K562 (cell line): ENCODE data around the gene FOXJ3. TPM values are rescaled to one million over a fixed set of nuclear protein-coding genes. Genes with fewer than 3 reads are reported as not detected.

Experiments
- ATAC-seq: fragments of 200-7000 bp; cut with Tn5 transposase; 3 replicates; pipeline ENCODE4 v1.9.1; 2020; ENCODE audit warnings: moderate library complexity
- BruUV-seq: library from RNA; stranded (reverse); fragments of 400-500 nt; replicated peaks from 2 replicates; lab custom pipeline; 2021; lab: Mats Ljungman, UMichigan
- CTCF ChIA-PET: fragments of 300-600 bp; formaldehyde crosslinking; extraction: SDS; loops from one replicate; lab custom pipeline; 2021; ENCODE audit warnings: low intra/inter-chr PET ratio; lab: Yijun Ruan, JAX
- POLR2A ChIA-PET: fragments of 300-600, 350-650 bp; sonication (Branson Sonifier 250); formaldehyde crosslinking; extraction: SDS; loops from one replicate; lab custom pipeline; 2021; ENCODE audit warnings: antibody characterized with exemption, inconsistent platforms; lab: Yijun Ruan, JAX
- DNase-seq, 4 experiments: peaks; one replicate each; pipeline versions ENCODE4 v3.0.0 to v3.0.0-alpha.2; 2011 to 2018; ENCODE audit warnings: low spot score in 3 of 4, mixed read lengths in 3 of 4; ENCODE audit errors: extremely low read depth in 1 of 4
- FAIRE-seq: peaks from 2 replicates; lab custom pipeline; 2011; peaks lifted over from hg19 to GRCh38; lab: Jason Lieb, UNC
- H2AFZ ChIP-seq: 2 replicates; pipeline ENCODE4 v1.6.0; 2011; ENCODE audit warnings: low read depth, low read length, control low read depth, inconsistent platforms
- H3K27ac ChIP-seq: fragments of 200-600 bp; 3 replicates; pipeline ENCODE4 v1.8.0; 2011; ENCODE audit warnings: low read depth, mild to moderate bottlenecking, control low read depth, inconsistent platforms, low read length, moderate library complexity, mixed read lengths; ENCODE audit errors: extremely low read depth
- H3K27me3 ChIP-seq, 2 experiments: fragments of 300-600 bp in 1 of 2; 2 replicates in 1 of 2; 3 replicates in 1 of 2; pipeline versions ENCODE4 v1.6.0 to v1.8.0; 2011; ENCODE audit warnings: inconsistent platforms in 2 of 2, low read length in 2 of 2, mild to moderate bottlenecking in 1 of 2, mixed read lengths in 1 of 2, moderate library complexity in 1 of 2; ENCODE audit not compliant: control insufficient read depth in 2 of 2, insufficient read depth in 2 of 2
- H3K36me3 ChIP-seq: fragments of 300-600 bp; 3 replicates; pipeline ENCODE4 v1.8.0; 2011; ENCODE audit warnings: mild to moderate bottlenecking, low read length, inconsistent platforms; ENCODE audit not compliant: control insufficient read depth, insufficient read depth
- H3K4me1 ChIP-seq, 2 experiments: fragments of 200-600 bp in 1 of 2; replicated peaks in 1 of 2; 2 replicates in 1 of 2; 3 replicates in 1 of 2; pipeline versions ENCODE4 v1.5.1 to v1.8.0; 2011; ENCODE audit warnings: inconsistent platforms in 2 of 2, low read length in 2 of 2, mild to moderate bottlenecking in 1 of 2, mixed read lengths in 1 of 2, moderate library complexity in 1 of 2; ENCODE audit not compliant: control insufficient read depth in 2 of 2, insufficient read depth in 2 of 2
- H3K4me2 ChIP-seq: 2 replicates; pipeline ENCODE4 v1.6.1; 2011; ENCODE audit warnings: low read length, control low read depth, inconsistent platforms, mixed read lengths; ENCODE audit not compliant: insufficient read depth
- H3K4me3 ChIP-seq: fragments of 200-600 bp; sonication (generic), shearing (Covaris generic); 2 replicates; pipeline ENCODE4 v1.5.1; 2016; ENCODE audit warnings: control low read depth, inconsistent platforms
- H3K79me2 ChIP-seq: fragments of 200-600 bp; 3 replicates; pipeline ENCODE4 v1.8.0; 2011; ENCODE audit warnings: low read length, inconsistent platforms; ENCODE audit not compliant: control insufficient read depth, insufficient read depth
- H3K9ac ChIP-seq, 2 experiments: 2 replicates each; pipeline versions ENCODE4 v1.6.0 to v1.6.1; 2011; ENCODE audit warnings: low read depth in 2 of 2, low read length in 2 of 2, control low read depth in 1 of 2, inconsistent platforms in 1 of 2, mild to moderate bottlenecking in 1 of 2, mixed read lengths in 1 of 2; ENCODE audit not compliant: insufficient read depth in 1 of 2
- H3K9me1 ChIP-seq: one replicate; pipeline ENCODE4 v1.6.0; 2011; ENCODE audit warnings: inconsistent platforms, mild to moderate bottlenecking, low read length, moderate library complexity; ENCODE audit not compliant: control insufficient read depth, insufficient read depth
- H3K9me3 ChIP-seq: replicated peaks from 2 replicates; pipeline ENCODE4 v1.5.1; 2011; ENCODE audit warnings: low read depth, low read length, inconsistent platforms; ENCODE audit not compliant: control insufficient read depth, insufficient read depth
- H4K20me1 ChIP-seq: replicated peaks from 2 replicates; pipeline ENCODE4 v1.6.1; 2011; ENCODE audit warnings: low read length, inconsistent platforms, mixed read lengths; ENCODE audit not compliant: control insufficient read depth, insufficient read depth
- ARID1B ChIP-seq: fragments of 450-650 bp; IDR thresholded peaks from 2 replicates; pipeline ENCODE4 v1.6.1; 2016; ENCODE audit warnings: antibody characterized with exemption, mild to moderate bottlenecking, inconsistent platforms
- BMI1 ChIP-seq: fragments of 150-350 bp; IDR thresholded peaks from 2 replicates; pipeline ENCODE4 v1.6.1; 2014; ENCODE audit warnings: low read length
- C11orf30 ChIP-seq: fragments of 450-650 bp; IDR thresholded peaks from 2 replicates; pipeline ENCODE4 v1.6.1; 2016; ENCODE audit warnings: low read depth, mild to moderate bottlenecking
- CEBPG ChIP-seq, 3 experiments: fragments of 200-800 bp in 1 of 3; sonication (Bioruptor generic) in 1 of 3; sonication (generic) in 1 of 3; formaldehyde crosslinking in 1 of 3; IDR thresholded peaks in 2 of 3; conservative IDR thresholded peaks in 1 of 3; 2 replicates each; pipeline versions ENCODE4 v1.6.1 to v1.8.0; 2016 to 2022; ENCODE audit warnings: missing compliant biosample characterization in 2 of 3, missing genetic modification characterization in 2 of 3, mild to moderate bottlenecking in 1 of 3, missing genetic modification reagents in 1 of 3
- CTBP1 ChIP-seq: fragments of 450-650 bp; IDR thresholded peaks from 2 replicates; pipeline ENCODE4 v1.6.1; 2016; ENCODE audit warnings: borderline replicate concordance
- ETV5 ChIP-seq: sonication (generic); formaldehyde crosslinking; IDR thresholded peaks from 2 replicates; pipeline ENCODE4 v1.4.0; 2020; ENCODE audit warnings: low read depth, mild to moderate bottlenecking, missing genetic modification reagents
- HNRNPL ChIP-seq: fragments of 200-400 bp; formaldehyde crosslinking; IDR thresholded peaks from 2 replicates; pipeline ENCODE4 v1.6.1; 2017; ENCODE audit warnings: low read depth, mild to moderate bottlenecking, low read length
- JUNB ChIP-seq: fragments of 450-650 bp; formaldehyde crosslinking; conservative IDR thresholded peaks from 2 replicates; pipeline ENCODE4 v1.4.0; 2020; ENCODE audit warnings: mild to moderate bottlenecking
- NR2C2 ChIP-seq, 2 experiments: fragments of 200-800 bp in 1 of 2; sonication (Bioruptor generic) in 1 of 2; sonication (generic) in 1 of 2; formaldehyde crosslinking in 1 of 2; IDR thresholded peaks; 2 replicates each; pipeline versions ENCODE4 v1.6.1 to v1.8.0; 2016 to 2022; ENCODE audit warnings: mild to moderate bottlenecking in 1 of 2, missing compliant biosample characterization in 1 of 2, missing genetic modification characterization in 1 of 2, missing genetic modification reagents in 1 of 2
- NR2F6 ChIP-seq: fragments of 450-650 bp; formaldehyde crosslinking; IDR thresholded peaks from 2 replicates; pipeline ENCODE4 v1.4.0; 2020; ENCODE audit warnings: mild to moderate bottlenecking
- PCBP2 ChIP-seq: fragments of 200-400 bp; formaldehyde crosslinking; IDR thresholded peaks from 2 replicates; pipeline ENCODE4 v1.6.1; 2018; ENCODE audit warnings: low read length, low read depth, mild to moderate bottlenecking, moderate library complexity; ENCODE audit not compliant: poor library complexity, severe bottlenecking
- RCOR1 ChIP-seq, 2 experiments: IDR thresholded peaks; 2 replicates each; pipeline ENCODE4 v1.6.1; 2012; ENCODE audit warnings: low read depth in 2 of 2, low read length in 2 of 2, borderline replicate concordance in 1 of 2, improper control_type of control experiment in 1 of 2
- RFX1 ChIP-seq: fragments of 450-650 bp; IDR thresholded peaks from 2 replicates; pipeline ENCODE4 v1.6.1; 2016; ENCODE audit warnings: mild to moderate bottlenecking, moderate library complexity
- SP2 ChIP-seq: IDR thresholded peaks from 2 replicates; pipeline ENCODE4 v1.6.1; 2011; ENCODE audit warnings: mild to moderate bottlenecking, low read depth, low read length, moderate library complexity; ENCODE audit not compliant: poor library complexity, severe bottlenecking; ENCODE audit errors: extremely low read depth
- ZNF232 ChIP-seq: sonication (generic); formaldehyde crosslinking; IDR thresholded peaks from 2 replicates; pipeline ENCODE4 v1.8.0; 2022; ENCODE audit warnings: mild to moderate bottlenecking, missing genetic modification reagents
- ZNF507 ChIP-seq: conservative IDR thresholded peaks from 2 replicates; pipeline ENCODE4 v1.6.1; 2017; ENCODE audit warnings: missing genetic modification characterization, missing compliant biosample characterization
- in situ Hi-C: fragments of 300-500 bp; cut with MboI; formaldehyde crosslinking; loops from 4 replicates; pipeline ENCODE4 v1.15.0; 2018; ENCODE audit warnings: inconsistent platforms, mixed read lengths
- intact Hi-C: fragments of 100-400 bp; cut with micrococcal nuclease; formaldehyde crosslinking; loops from 2 replicates; pipeline ENCODE4 v1.14.2; 2022
- polyA plus RNA-seq, 8 experiments: library from polyadenylated mRNA; depleted of rRNA in 4 of 8; stranded (reverse) in 5 of 8; unstranded in 3 of 8; fragments of >200 nt; fragmentation: Nextera tagmentation in 2 of 8; fragmentation: Illumina TruSeq in 1 of 8; extraction: Ambion mirVana in 2 of 8; extraction: Trizol in 1 of 8; gene quantifications; 2 replicates each; pipeline versions ENCODE4 v1.2.1 to v1.2.3, GENCODE V29; 2011 to 2014; ENCODE audit warnings: inconsistent platforms in 1 of 8, missing spikeins in 1 of 8
- total RNA-seq, 7 experiments: library from RNA; depleted of rRNA in 6 of 7; stranded (reverse); fragments of >200 nt in 6 of 7; fragmentation: Illumina TruSeq in 2 of 7; extraction: Trizol in 2 of 7; gene quantifications; 2 replicates each; pipeline versions ENCODE4 v1.2.1 to v1.2.3, GENCODE V29; 2011 to 2021; ENCODE audit warnings: low replicate concordance in 1 of 7
- TF ChIP-seq, protein P1 (sequence below), 3 experiments: fragments of 200-800 bp in 1 of 3; fragments of 250-450 bp in 1 of 3; fragments of 450-650 bp in 1 of 3; sonication (Bioruptor Pico) in 1 of 3; sonication (Bioruptor generic) in 1 of 3; formaldehyde crosslinking in 1 of 3; IDR thresholded peaks; 2 replicates each; pipeline versions ENCODE4 v1.6.1 to v1.8.0; 2016 to 2022; ENCODE audit warnings: mild to moderate bottlenecking in 2 of 3, missing genetic modification characterization in 2 of 3, missing compliant biosample characterization in 1 of 3, moderate library complexity in 1 of 3
- TF ChIP-seq, protein P2 (sequence below): fragments of 450-650 bp; conservative IDR thresholded peaks from 2 replicates; pipeline ENCODE4 v1.6.1; 2016; ENCODE audit warnings: missing genetic modification characterization, low read depth, mild to moderate bottlenecking, control low read depth, missing compliant biosample characterization

Gene FOXJ3
- total and polyA plus RNA-seq, 9 of the 15 experiments (the other 6 are each of a cell fraction or from before 2014, with no cell fraction given): 8.7 to 35.3 (median 23.4) TPM

GRCh38 chr1:42348498-42348897, 13.5 kb upstream of the FOXJ3 start:
- Histone ChIP-seq H3K27me3 (peaks cover 9 to 18% of the 10 kb centered on the region in 2 experiments; a peak in 4 of 5 replicates), H3K4me3 (no peak overlapping the region), H3K36me3 (no peaks in the 10 kb centered on the region), H3K27ac (no peak overlapping the region), H3K9me1 (no peaks in the 10 kb centered on the region), H3K9me3 (no peaks in the 10 kb centered on the region), H3K4me1 (no peaks in the 10 kb centered on the region), H2AFZ (no peak overlapping the region), H4K20me1 (no peaks in the 10 kb centered on the region), H3K9ac (no peak overlapping the region), H3K79me2 (no peaks in the 10 kb centered on the region), H3K4me2 (no peak overlapping the region)
- no peak for FAIRE-seq
- in situ Hi-C loops: loop anchor here (10.0 kb wide), 1 partner anchor 396 kb away; the partner anchor contains the start of gene CLDN19
- intact Hi-C loops: loop anchor here (10.0 kb wide), 2 partner anchors 226 to 386 kb away; no protein-coding TSS in a partner anchor
- DNase-seq: peak in 1 of 4 experiments; percentile 31
- POLR2A ChIA-PET: no interaction called here
- no TSS peak for BruUV-seq
- no peak for ATAC-seq
- CTCF ChIA-PET: no interaction called here
- TF ChIP-seq ZNF507 (tag): no peak
- 0 out of 4 replicates have a peak, but pooled peaks have one; percentile 16 to 26 for TF ChIP-seq RCOR1 (IDR thresholded peaks at IDR 0.05; ENCODE audit: borderline replicate concordance in 1 of 2, low read depth in 2 of 2, low read length in 2 of 2)
- no peak for TF ChIP-seq NR2F6 (CRISPR knock-in tag)
- TF ChIP-seq, protein P1, sequence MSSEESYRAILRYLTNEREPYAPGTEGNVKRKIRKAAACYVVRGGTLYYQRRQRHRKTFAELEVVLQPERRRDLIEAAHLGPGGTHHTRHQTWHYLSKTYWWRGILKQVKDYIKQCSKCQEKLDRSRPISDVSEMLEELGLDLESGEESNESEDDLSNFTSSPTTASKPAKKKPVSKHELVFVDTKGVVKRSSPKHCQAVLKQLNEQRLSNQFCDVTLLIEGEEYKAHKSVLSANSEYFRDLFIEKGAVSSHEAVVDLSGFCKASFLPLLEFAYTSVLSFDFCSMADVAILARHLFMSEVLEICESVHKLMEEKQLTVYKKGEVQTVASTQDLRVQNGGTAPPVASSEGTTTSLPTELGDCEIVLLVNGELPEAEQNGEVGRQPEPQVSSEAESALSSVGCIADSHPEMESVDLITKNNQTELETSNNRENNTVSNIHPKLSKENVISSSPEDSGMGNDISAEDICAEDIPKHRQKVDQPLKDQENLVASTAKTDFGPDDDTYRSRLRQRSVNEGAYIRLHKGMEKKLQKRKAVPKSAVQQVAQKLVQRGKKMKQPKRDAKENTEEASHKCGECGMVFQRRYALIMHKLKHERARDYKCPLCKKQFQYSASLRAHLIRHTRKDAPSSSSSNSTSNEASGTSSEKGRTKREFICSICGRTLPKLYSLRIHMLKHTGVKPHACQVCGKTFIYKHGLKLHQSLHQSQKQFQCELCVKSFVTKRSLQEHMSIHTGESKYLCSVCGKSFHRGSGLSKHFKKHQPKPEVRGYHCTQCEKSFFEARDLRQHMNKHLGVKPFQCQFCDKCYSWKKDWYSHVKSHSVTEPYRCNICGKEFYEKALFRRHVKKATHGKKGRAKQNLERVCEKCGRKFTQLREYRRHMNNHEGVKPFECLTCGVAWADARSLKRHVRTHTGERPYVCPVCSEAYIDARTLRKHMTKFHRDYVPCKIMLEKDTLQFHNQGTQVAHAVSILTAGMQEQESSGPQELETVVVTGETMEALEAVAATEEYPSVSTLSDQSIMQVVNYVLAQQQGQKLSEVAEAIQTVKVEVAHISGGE (CRISPR knock-in tag; IDR thresholded peaks at IDR 0.05): no peak
- no peak for TF ChIP-seq ZNF232 (CRISPR knock-in tag)
- peak; percentile 61 for TF ChIP-seq CTBP1
- no peak for TF ChIP-seq ARID1B
- no peak for TF ChIP-seq ETV5 (CRISPR knock-in tag)
- no peak for TF ChIP-seq SP2
- TF ChIP-seq HNRNPL: no peak
- no peak for TF ChIP-seq PCBP2
- peak; percentile 95 for TF ChIP-seq RFX1
- no peak for TF ChIP-seq NR2C2 (CRISPR knock-in tag; IDR thresholded peaks at IDR 0.05)
- no peak for TF ChIP-seq NR2C2 (tag; IDR thresholded peaks at IDR 0.05)
- TF ChIP-seq CEBPG (CRISPR knock-in tag; IDR thresholded peaks at IDR 0.05): no peak
- TF ChIP-seq CEBPG (tag; conservative IDR thresholded peaks at IDR 0.05 in 1 of 2, IDR thresholded peaks at IDR 0.05 in 1 of 2): no peak
- TF ChIP-seq BMI1: peak; percentile 74; the same call in 1 of the 2 replicates
- no peak for TF ChIP-seq JUNB (CRISPR knock-in tag)
- TF ChIP-seq C11orf30: no peak
- TF ChIP-seq, protein P2, sequence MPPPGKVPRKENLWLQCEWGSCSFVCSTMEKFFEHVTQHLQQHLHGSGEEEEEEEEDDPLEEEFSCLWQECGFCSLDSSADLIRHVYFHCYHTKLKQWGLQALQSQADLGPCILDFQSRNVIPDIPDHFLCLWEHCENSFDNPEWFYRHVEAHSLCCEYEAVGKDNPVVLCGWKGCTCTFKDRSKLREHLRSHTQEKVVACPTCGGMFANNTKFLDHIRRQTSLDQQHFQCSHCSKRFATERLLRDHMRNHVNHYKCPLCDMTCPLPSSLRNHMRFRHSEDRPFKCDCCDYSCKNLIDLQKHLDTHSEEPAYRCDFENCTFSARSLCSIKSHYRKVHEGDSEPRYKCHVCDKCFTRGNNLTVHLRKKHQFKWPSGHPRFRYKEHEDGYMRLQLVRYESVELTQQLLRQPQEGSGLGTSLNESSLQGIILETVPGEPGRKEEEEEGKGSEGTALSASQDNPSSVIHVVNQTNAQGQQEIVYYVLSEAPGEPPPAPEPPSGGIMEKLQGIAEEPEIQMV (tag): no peak
